HepG2 (cell line): ENCODE data around the gene APOC1. TPM values are rescaled to one million over a fixed set of nuclear protein-coding genes. Genes with fewer than 3 reads are reported as not detected.

Source experiments
- ATF7 ChIP-seq, 2 experiments: fragments of 450-650 bp in 1 of 2; sonication (generic) in 1 of 2; formaldehyde crosslinking in 1 of 2; IDR thresholded peaks; 2 replicates each; pipeline versions ENCODE4 v1.4.0 to v1.6.1; 2016 to 2020; ENCODE audit warnings: antibody characterized with exemption in 1 of 2, mild to moderate bottlenecking in 1 of 2, missing genetic modification reagents in 1 of 2
- BCL6 ChIP-seq: IDR thresholded peaks from 2 replicates; pipeline ENCODE4 v1.6.1; 2016; ENCODE audit warnings: missing genetic modification reagents, missing compliant biosample characterization
- CREB1 ChIP-seq, 2 experiments: fragments of 450-650 bp in 1 of 2; IDR thresholded peaks; 2 replicates each; pipeline ENCODE4 v1.6.1; 2016 to 2017; ENCODE audit warnings: control low read depth in 1 of 2, mild to moderate bottlenecking in 1 of 2, missing compliant biosample characterization in 1 of 2, missing genetic modification characterization in 1 of 2
- EED ChIP-seq: sonication (generic); formaldehyde crosslinking; IDR thresholded peaks from 2 replicates; pipeline ENCODE4 v1.5.0; 2020; ENCODE audit warnings: mild to moderate bottlenecking, missing genetic modification reagents
- FLYWCH1 ChIP-seq: sonication (generic); formaldehyde crosslinking; IDR thresholded peaks from 2 replicates; pipeline ENCODE4 v1.8.1; 2023; ENCODE audit warnings: mild to moderate bottlenecking, missing genetic modification reagents
- IRX3 ChIP-seq: sonication (generic); formaldehyde crosslinking; IDR thresholded peaks from 2 replicates; pipeline ENCODE4 v1.8.1; 2023; ENCODE audit warnings: mild to moderate bottlenecking, low read depth, missing genetic modification reagents, borderline replicate concordance
- KDM4B ChIP-seq: sonication (generic); formaldehyde crosslinking; IDR thresholded peaks from 2 replicates; pipeline ENCODE4 v1.4.0; 2020; ENCODE audit warnings: missing genetic modification reagents
- NFKBIZ ChIP-seq: IDR thresholded peaks from 2 replicates; pipeline ENCODE4 v1.6.1; 2018; ENCODE audit warnings: missing genetic modification reagents, missing compliant biosample characterization
- POLR2A ChIP-seq, 2 experiments: IDR thresholded peaks; 2 replicates each; pipeline ENCODE4 v1.6.1; 2011; ENCODE audit warnings: low read depth in 2 of 2, low read length in 2 of 2, mild to moderate bottlenecking in 1 of 2, moderate library complexity in 1 of 2; ENCODE audit not compliant: insufficient read depth in 1 of 2
- PPARG ChIP-seq: conservative IDR thresholded peaks from 2 replicates; pipeline ENCODE4 v1.6.1; 2016; ENCODE audit warnings: missing biosample characterization, missing genetic modification reagents
- RBM39 ChIP-seq: fragments of 200-400 bp; formaldehyde crosslinking; IDR thresholded peaks from one replicate; pipeline ENCODE4 v1.6.1; 2018; ENCODE audit warnings: antibody characterized with exemption, mild to moderate bottlenecking, low read depth, low read length; ENCODE audit not compliant: poor library complexity, severe bottlenecking
- SALL1 ChIP-seq: sonication (generic); formaldehyde crosslinking; IDR thresholded peaks from 2 replicates; pipeline ENCODE4 v1.8.0; 2022; ENCODE audit warnings: mild to moderate bottlenecking, missing genetic modification reagents
- SNRNP70 ChIP-seq: fragments of 200-400 bp; formaldehyde crosslinking; IDR thresholded peaks from 2 replicates; pipeline ENCODE4 v1.6.1; 2017; ENCODE audit warnings: mild to moderate bottlenecking, low read depth, low read length, moderate library complexity
- STAG1 ChIP-seq: sonication (generic); formaldehyde crosslinking; IDR thresholded peaks from 2 replicates; pipeline ENCODE4 v1.4.0; 2020; ENCODE audit warnings: missing genetic modification reagents
- TBL1XR1 ChIP-seq: fragments of 150-350 bp; IDR thresholded peaks from 2 replicates; pipeline ENCODE4 v1.6.1; 2014; ENCODE audit warnings: borderline replicate concordance, low read length; ENCODE audit not compliant: partially characterized antibody
- TEAD3 ChIP-seq: optimal IDR thresholded peaks from 2 replicates; pipeline ENCODE3; 2016; ENCODE audit warnings: borderline replicate concordance
- ZNF430 ChIP-seq: sonication (generic); formaldehyde crosslinking; IDR thresholded peaks from 2 replicates; pipeline ENCODE4 v1.9.0; 2021; ENCODE audit warnings: mild to moderate bottlenecking, missing genetic modification reagents
- ZNF598 ChIP-seq: sonication (generic); formaldehyde crosslinking; IDR thresholded peaks from 2 replicates; pipeline ENCODE4 v1.5.1; 2020; ENCODE audit warnings: mild to moderate bottlenecking, missing genetic modification reagents, borderline replicate concordance
- ZNF674 ChIP-seq: sonication (generic); formaldehyde crosslinking; IDR thresholded peaks from 2 replicates; pipeline ENCODE4 v1.5.0; 2020; ENCODE audit warnings: low read depth, mild to moderate bottlenecking, missing genetic modification reagents
- ZNF768 ChIP-seq: sonication (generic); formaldehyde crosslinking; IDR thresholded peaks from 2 replicates; pipeline ENCODE4 v1.4.0; 2020; ENCODE audit warnings: missing genetic modification reagents
- polyA plus RNA-seq, 8 experiments: library from polyadenylated mRNA; depleted of rRNA in 3 of 8; stranded (reverse) in 7 of 8; unstranded in 1 of 8; fragments of >200 nt; fragmentation: Illumina TruSeq in 4 of 8; extraction: Trizol in 4 of 8; gene quantifications; 2 replicates each; pipeline versions ENCODE4 v1.2.1 to v1.2.3, GENCODE V29; 2011 to 2016; ENCODE audit warnings: low read depth in 4 of 8, missing spikeins in 1 of 8, mixed read lengths in 1 of 8; ENCODE audit not compliant: insufficient read depth in 1 of 8
- total RNA-seq, 5 experiments: library from RNA; depleted of rRNA; stranded (reverse); fragments of >200 nt; fragmentation: Illumina TruSeq; extraction: Trizol; gene quantifications; 2 replicates each; pipeline ENCODE4 v1.2.3, GENCODE V29; 2016; ENCODE audit warnings: low read depth in 1 of 5
- TF ChIP-seq, protein P1 (sequence below): sonication (generic); formaldehyde crosslinking; IDR thresholded peaks from 2 replicates; pipeline ENCODE4 v1.4.0; 2020; ENCODE audit warnings: mild to moderate bottlenecking, missing genetic modification reagents
- TF ChIP-seq, protein P2 (sequence below): sonication (generic); formaldehyde crosslinking; IDR thresholded peaks from 2 replicates; pipeline ENCODE4 v1.4.0; 2020; ENCODE audit warnings: missing genetic modification reagents
- TF ChIP-seq, protein P3 (sequence below): sonication (generic); formaldehyde crosslinking; IDR thresholded peaks from 2 replicates; pipeline ENCODE4 v1.8.0; 2022; ENCODE audit warnings: mild to moderate bottlenecking, missing genetic modification reagents, moderate library complexity

APOC1 gene
- total and polyA plus RNA-seq, 2 of the 13 experiments (the other 11 are each of a cell fraction or from before 2014, with no cell fraction given), result 600 to 1,235 TPM

DNA sequence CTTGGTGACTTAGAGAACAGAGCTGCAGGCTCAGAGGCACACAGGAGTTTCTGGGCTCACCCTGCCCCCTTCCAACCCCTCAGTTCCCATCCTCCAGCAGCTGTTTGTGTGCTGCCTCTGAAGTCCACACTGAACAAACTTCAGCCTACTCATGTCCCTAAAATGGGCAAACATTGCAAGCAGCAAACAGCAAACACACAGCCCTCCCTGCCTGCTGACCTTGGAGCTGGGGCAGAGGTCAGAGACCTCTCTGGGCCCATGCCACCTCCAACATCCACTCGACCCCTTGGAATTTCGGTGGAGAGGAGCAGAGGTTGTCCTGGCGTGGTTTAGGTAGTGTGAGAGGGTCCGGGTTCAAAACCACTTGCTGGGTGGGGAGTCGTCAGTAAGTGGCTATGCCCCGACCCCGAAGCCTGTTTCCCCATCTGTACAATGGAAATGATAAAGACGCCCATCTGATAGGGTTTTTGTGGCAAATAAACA is 9.9 kb downstream of the APOC1 start (continued):
- TF ChIP-seq, protein P1, sequence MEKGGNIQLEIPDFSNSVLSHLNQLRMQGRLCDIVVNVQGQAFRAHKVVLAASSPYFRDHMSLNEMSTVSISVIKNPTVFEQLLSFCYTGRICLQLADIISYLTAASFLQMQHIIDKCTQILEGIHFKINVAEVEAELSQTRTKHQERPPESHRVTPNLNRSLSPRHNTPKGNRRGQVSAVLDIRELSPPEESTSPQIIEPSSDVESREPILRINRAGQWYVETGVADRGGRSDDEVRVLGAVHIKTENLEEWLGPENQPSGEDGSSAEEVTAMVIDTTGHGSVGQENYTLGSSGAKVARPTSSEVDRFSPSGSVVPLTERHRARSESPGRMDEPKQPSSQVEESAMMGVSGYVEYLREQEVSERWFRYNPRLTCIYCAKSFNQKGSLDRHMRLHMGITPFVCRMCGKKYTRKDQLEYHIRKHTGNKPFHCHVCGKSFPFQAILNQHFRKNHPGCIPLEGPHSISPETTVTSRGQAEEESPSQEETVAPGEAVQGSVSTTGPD (CRISPR knock-in tag), result peak; percentile 92
- peak; percentile 96 for TF ChIP-seq BCL6
- TF ChIP-seq FLYWCH1 (CRISPR knock-in tag), result no peak
- TF ChIP-seq ZNF768 (CRISPR knock-in tag), result peak; percentile 67
- peak; percentile 77; the same call in 1 of the 2 replicates for TF ChIP-seq ZNF430 (CRISPR knock-in tag)
- TF ChIP-seq STAG1 (CRISPR knock-in tag), result peak; percentile 40
- TF ChIP-seq SNRNP70, result no peak
- TF ChIP-seq, protein P2, sequence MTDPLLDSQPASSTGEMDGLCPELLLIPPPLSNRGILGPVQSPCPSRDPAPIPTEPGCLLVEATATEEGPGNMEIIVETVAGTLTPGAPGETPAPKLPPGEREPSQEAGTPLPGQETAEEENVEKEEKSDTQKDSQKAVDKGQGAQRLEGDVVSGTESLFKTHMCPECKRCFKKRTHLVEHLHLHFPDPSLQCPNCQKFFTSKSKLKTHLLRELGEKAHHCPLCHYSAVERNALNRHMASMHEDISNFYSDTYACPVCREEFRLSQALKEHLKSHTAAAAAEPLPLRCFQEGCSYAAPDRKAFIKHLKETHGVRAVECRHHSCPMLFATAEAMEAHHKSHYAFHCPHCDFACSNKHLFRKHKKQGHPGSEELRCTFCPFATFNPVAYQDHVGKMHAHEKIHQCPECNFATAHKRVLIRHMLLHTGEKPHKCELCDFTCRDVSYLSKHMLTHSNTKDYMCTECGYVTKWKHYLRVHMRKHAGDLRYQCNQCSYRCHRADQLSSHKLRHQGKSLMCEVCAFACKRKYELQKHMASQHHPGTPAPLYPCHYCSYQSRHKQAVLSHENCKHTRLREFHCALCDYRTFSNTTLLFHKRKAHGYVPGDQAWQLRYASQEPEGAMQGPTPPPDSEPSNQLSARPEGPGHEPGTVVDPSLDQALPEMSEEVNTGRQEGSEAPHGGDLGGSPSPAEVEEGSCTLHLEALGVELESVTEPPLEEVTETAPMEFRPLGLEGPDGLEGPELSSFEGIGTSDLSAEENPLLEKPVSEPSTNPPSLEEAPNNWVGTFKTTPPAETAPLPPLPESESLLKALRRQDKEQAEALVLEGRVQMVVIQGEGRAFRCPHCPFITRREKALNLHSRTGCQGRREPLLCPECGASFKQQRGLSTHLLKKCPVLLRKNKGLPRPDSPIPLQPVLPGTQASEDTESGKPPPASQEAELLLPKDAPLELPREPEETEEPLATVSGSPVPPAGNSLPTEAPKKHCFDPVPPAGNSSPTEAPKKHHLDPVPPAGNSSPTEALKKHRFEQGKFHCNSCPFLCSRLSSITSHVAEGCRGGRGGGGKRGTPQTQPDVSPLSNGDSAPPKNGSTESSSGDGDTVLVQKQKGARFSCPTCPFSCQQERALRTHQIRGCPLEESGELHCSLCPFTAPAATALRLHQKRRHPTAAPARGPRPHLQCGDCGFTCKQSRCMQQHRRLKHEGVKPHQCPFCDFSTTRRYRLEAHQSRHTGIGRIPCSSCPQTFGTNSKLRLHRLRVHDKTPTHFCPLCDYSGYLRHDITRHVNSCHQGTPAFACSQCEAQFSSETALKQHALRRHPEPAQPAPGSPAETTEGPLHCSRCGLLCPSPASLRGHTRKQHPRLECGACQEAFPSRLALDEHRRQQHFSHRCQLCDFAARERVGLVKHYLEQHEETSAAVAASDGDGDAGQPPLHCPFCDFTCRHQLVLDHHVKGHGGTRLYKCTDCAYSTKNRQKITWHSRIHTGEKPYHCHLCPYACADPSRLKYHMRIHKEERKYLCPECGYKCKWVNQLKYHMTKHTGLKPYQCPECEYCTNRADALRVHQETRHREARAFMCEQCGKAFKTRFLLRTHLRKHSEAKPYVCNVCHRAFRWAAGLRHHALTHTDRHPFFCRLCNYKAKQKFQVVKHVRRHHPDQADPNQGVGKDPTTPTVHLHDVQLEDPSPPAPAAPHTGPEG (CRISPR knock-in tag), result peak; percentile 36; the same call in 1 of the 2 replicates
- TF ChIP-seq TBL1XR1, result peak; percentile 97
- TF ChIP-seq ATF7 (IDR thresholded peaks at IDR 0.05), result no peak
- TF ChIP-seq ATF7 (CRISPR knock-in tag; IDR thresholded peaks at IDR 0.05), result peak; percentile 46; the same call in 1 of the 2 replicates
- TF ChIP-seq POLR2A (IDR thresholded peaks at IDR 0.05; ENCODE audit: insufficient read depth in 1 of 2, low read depth in 2 of 2, low read length in 2 of 2), result peak; percentile 69 to 74
- no peak for TF ChIP-seq ZNF598 (CRISPR knock-in tag)
- peak; percentile 94 for TF ChIP-seq KDM4B
- peak; percentile 95 for TF ChIP-seq PPARG
- peak; percentile 79 for TF ChIP-seq RBM39
- TF ChIP-seq EED (CRISPR knock-in tag), result no peak
- no peak for TF ChIP-seq CREB1 (IDR thresholded peaks at IDR 0.05)
- peak; percentile 77 for TF ChIP-seq CREB1 (CRISPR knock-in tag; IDR thresholded peaks at IDR 0.05)
- TF ChIP-seq ZNF674 (CRISPR knock-in tag), result no peak
- peak; percentile 99 for TF ChIP-seq SALL1 (CRISPR knock-in tag)
- TF ChIP-seq, protein P3, sequence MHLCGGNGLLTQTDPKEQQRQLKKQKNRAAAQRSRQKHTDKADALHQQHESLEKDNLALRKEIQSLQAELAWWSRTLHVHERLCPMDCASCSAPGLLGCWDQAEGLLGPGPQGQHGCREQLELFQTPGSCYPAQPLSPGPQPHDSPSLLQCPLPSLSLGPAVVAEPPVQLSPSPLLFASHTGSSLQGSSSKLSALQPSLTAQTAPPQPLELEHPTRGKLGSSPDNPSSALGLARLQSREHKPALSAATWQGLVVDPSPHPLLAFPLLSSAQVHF (CRISPR knock-in tag), result no peak; the same call in 1 of the 2 replicates
- peak; percentile 98 for TF ChIP-seq TEAD3
- peak; percentile 60; the same call in 1 of the 2 replicates for TF ChIP-seq IRX3
- peak; percentile 90 for TF ChIP-seq NFKBIZ (CRISPR knock-in tag)
